B cell (primary cell): ENCODE data around the gene CALHM1. TPM values are rescaled to one million over a fixed set of nuclear protein-coding genes. Genes with fewer than 3 reads are reported as not detected.

Experiments used
- ATAC-seq: fragments of 200-7000 bp; cut with Tn5 transposase; one replicate; pipeline ENCODE4 v1.10.0; 2021; ENCODE audit warnings: low read depth, mild to moderate bottlenecking, moderate number of reproducible peaks, moderate library complexity
- CTCF ChIA-PET: fragments of 350-600 bp; sonication (Branson Sonifier 250); formaldehyde crosslinking; loops from one replicate; lab custom pipeline; 2021; ENCODE audit warnings: antibody characterized with exemption, inconsistent platforms; lab: Charles Lee
- POLR2A ChIA-PET: fragments of 350-600 bp; sonication (Branson Sonifier 250); formaldehyde crosslinking; loops from one replicate; lab custom pipeline; 2021; ENCODE audit warnings: antibody characterized with exemption; lab: Charles Lee
- DNase-seq: peaks from one replicate; pipeline ENCODE4 v3.0.0; 2013
- H2AFZ ChIP-seq: 2 replicates; pipeline ENCODE4 v1.6.1; 2012; ENCODE audit warnings: mild to moderate bottlenecking, low read depth, low read length; ENCODE audit not compliant: insufficient read depth, poor library complexity, severe bottlenecking
- H3K27ac ChIP-seq, 2 donors: 1 replicate in 1 of 2; 2 replicates in 1 of 2; pipeline ENCODE4 v1.5.1; 2012 to 2013; ENCODE audit warnings: low read length in 2 of 2, mild to moderate bottlenecking in 2 of 2, moderate library complexity in 1 of 2
- H3K27me3 ChIP-seq, 4 experiments: fragments of 200-600 bp in 1 of 4; sonication (generic) in 1 of 4; replicated peaks in 1 of 4; 1 replicate in 2 of 4; 2 replicates in 2 of 4; pipeline versions ENCODE4 v1.6.1 to v1.7.0; 2013 to 2016; ENCODE audit warnings: low read length in 3 of 4, mild to moderate bottlenecking in 2 of 4, mixed read lengths in 1 of 4, moderate library complexity in 1 of 4; ENCODE audit not compliant: insufficient read depth in 4 of 4, control insufficient read depth in 3 of 4; ENCODE audit errors: control extremely low read depth in 1 of 4
- H3K36me3 ChIP-seq, 2 experiments: replicated peaks in 1 of 2; 1 replicate in 1 of 2; 2 replicates in 1 of 2; pipeline versions ENCODE4 v1.6.1 to v1.7.1; 2013; ENCODE audit warnings: low read length in 1 of 2; ENCODE audit not compliant: insufficient read depth in 2 of 2, control insufficient read depth in 1 of 2; ENCODE audit errors: control extremely low read depth in 1 of 2, extremely low read depth in 1 of 2
- H3K4me1 ChIP-seq, 2 donors: fragments of 200-600 bp in 1 of 2; sonication (generic) in 1 of 2; 1 replicate in 1 of 2; 2 replicates in 1 of 2; pipeline versions ENCODE4 v1.5.1 to v1.6.1; 2013 to 2017; ENCODE audit warnings: low read length in 2 of 2; ENCODE audit not compliant: control insufficient read depth in 2 of 2, insufficient read depth in 2 of 2
- H3K4me2 ChIP-seq: replicated peaks from 2 replicates; pipeline ENCODE3; 2012; ENCODE audit warnings: mild to moderate bottlenecking, low read depth, low read length; ENCODE audit not compliant: poor library complexity, severe bottlenecking
- H3K4me3 ChIP-seq, 5 experiments: fragments of 200-600 bp in 1 of 5; sonication (generic) in 1 of 5; 1 replicate in 3 of 5; 2 replicates in 2 of 5; pipeline versions ENCODE4 v1.5.1 to v1.7.0; 2011 to 2016; ENCODE audit warnings: low read length in 4 of 5, mild to moderate bottlenecking in 4 of 5, low read depth in 2 of 5, control low read depth in 1 of 5, moderate library complexity in 1 of 5; ENCODE audit not compliant: insufficient read depth in 1 of 5; ENCODE audit errors: control extremely low read depth in 1 of 5, extremely low read depth in 1 of 5
- H3K79me2 ChIP-seq: fragments of 200-600 bp; sonication (generic); one replicate; pipeline ENCODE4 v1.6.0; 2016; ENCODE audit warnings: low read length; ENCODE audit not compliant: control insufficient read depth, insufficient read depth
- H3K9ac ChIP-seq: fragments of 200-600 bp; sonication (generic); 2 replicates; pipeline ENCODE4 v1.6.1; 2017; ENCODE audit warnings: mild to moderate bottlenecking, low read length, moderate library complexity
- H3K9me3 ChIP-seq, 3 donors: one replicate each; pipeline versions ENCODE4 v1.6.1 to v1.7.1; 2013; ENCODE audit warnings: low read length in 2 of 3; ENCODE audit not compliant: control insufficient read depth in 2 of 3, insufficient read depth in 1 of 3; ENCODE audit errors: control extremely low read depth in 1 of 3
- H4K20me1 ChIP-seq: 2 replicates; pipeline ENCODE4 v1.6.0; 2012; ENCODE audit warnings: mild to moderate bottlenecking, low read length; ENCODE audit not compliant: insufficient read depth, control insufficient read depth, poor library complexity, severe bottlenecking
- H3K27ac Mint-ChIP-seq: one replicate; pipeline ENCODE4 v1.8.0; 2021; ENCODE audit warnings: mixed read lengths
- H3K27me3 Mint-ChIP-seq: one replicate; pipeline ENCODE4 v1.8.0; 2021; ENCODE audit warnings: mixed read lengths
- H3K4me1 Mint-ChIP-seq: one replicate; pipeline ENCODE4 v1.8.0; 2021; ENCODE audit warnings: mixed read lengths
- H3K4me3 Mint-ChIP-seq: one replicate; pipeline ENCODE4 v1.8.0; 2021; ENCODE audit warnings: mixed read lengths
- H3K9me3 Mint-ChIP-seq: one replicate; pipeline ENCODE4 v1.8.0; 2022; ENCODE audit warnings: mixed read lengths; ENCODE audit not compliant: insufficient read depth
- CTCF ChIP-seq: fragments of 200-600 bp; IDR thresholded peaks from one replicate; pipeline ENCODE4 v1.8.0; 2022; ENCODE audit warnings: antibody characterized with exemption, mild to moderate bottlenecking
- EZH2 ChIP-seq: IDR thresholded peaks from 2 replicates; pipeline ENCODE4 v1.6.1; 2012; ENCODE audit warnings: borderline replicate concordance, low read depth, mild to moderate bottlenecking, moderate library complexity, low read length; ENCODE audit not compliant: insufficient read depth, poor library complexity, severe bottlenecking
- WGBS: methylation state at CpG from one replicate; pipeline ENCODE4 v1.1.5; 2013; ENCODE audit warnings: missing lambda C conversion rate; ENCODE audit not compliant: insufficient coverage; 5-methylcytosine and 5-hydroxymethylcytosine counted together
- intact Hi-C: fragments of 100-400 bp; cut with micrococcal nuclease; formaldehyde crosslinking; loops from one replicate; pipeline ENCODE4 v1.10.0; 2022
- polyA plus RNA-seq: library from polyadenylated mRNA; depleted of rRNA; stranded (reverse); fragments of >200 nt; gene quantifications from 2 replicates; pipeline ENCODE4 v1.2.3, GENCODE V29; 2012
- total RNA-seq, 2 donors: library from RNA; stranded (reverse); fragments of 120-200 nt in 1 of 2; gene quantifications; 1 replicate in 1 of 2; 2 replicates in 1 of 2; pipeline versions ENCODE4 v1.2.3 to v1.2.4, GENCODE V29; 2013 to 2022

CALHM1 gene
- total and polyA plus RNA-seq, 2 donors (not counting 1 experiment from before 2014, with no cell fraction given) = 0.16 to 0.34 TPM

GRCh38 chr10:103470761-103471653, 12.3 kb upstream of the CALHM1 start:
- peaks cover 71% of the 10 kb centered on the region for H3K4me1 Mint-ChIP-seq
- TF ChIP-seq CTCF (no peak), EZH2 (no peak)
- peak overlapping the region; percentile 69 to 78 for H3K27ac ChIP-seq

More at GRCh38 chr10:103470761-103471653, 12.3 kb upstream of the CALHM1 start:
- H3K9me3 Mint-ChIP-seq = no peaks in the 10 kb centered on the region
- ATAC-seq (peak; percentile 78), DNase-seq (peak; percentile 85)
- H3K4me3 Mint-ChIP-seq = peak overlapping the region; percentile 79
- Histone ChIP-seq H2AFZ (peak overlapping the region; percentile 56), H3K79me2 (no peaks in the 10 kb centered on the region), H3K4me2 (peak overlapping the region; percentile 75), H3K4me3 (peak overlapping the region in 3 of 5 experiments; percentile 15 to 35 (median 31)), H3K9me3 (peaks cover 0 to 6% (median 0%) of the 10 kb centered on the region in 3 donors), H4K20me1 (no peaks in the 10 kb centered on the region), H3K27me3 (no peaks in the 10 kb centered on the region), H3K9ac (peak overlapping the region; percentile 43), H3K36me3 (no peaks in the 10 kb centered on the region), H3K4me1 (peaks cover 40 to 70% of the 10 kb centered on the region in 2 donors)
- H3K27ac Mint-ChIP-seq = peak overlapping the region; percentile 96
- ChIA-PET POLR2A (interaction anchor here (1.0 to 2.9 kb wide), 3 partner anchors 12 to 19 kb away, joined by 3 to 24 read pairs (median 4); partner anchors contain the start of gene CALHM2), CTCF (interaction anchor here (0.7 to 2.4 kb wide), 8 partner anchors 9 to 55 kb away, joined by 3 to 17 read pairs (median 8); partner anchors contain the start of gene CALHM2)
- intact Hi-C loops = loop anchor here (1.0 kb wide), 3 partner anchors 19 to 103 kb away; partner anchors contain the start of genes ATP5MK, CALHM2 and PDCD11
- no peaks in the 10 kb centered on the region for H3K27me3 Mint-ChIP-seq
- 5% methylated on average over 10 of the region's 14 CpGs for WGBS
